HFFc6 (cell line): ENCODE data around the gene PTCD2. TPM values are rescaled to one million over a fixed set of nuclear protein-coding genes. Genes with fewer than 3 reads are reported as not detected.

Source experiments
- DNase-seq: peaks from one replicate; pipeline ENCODE4 v3.0.0-alpha.2; 2018
- H3K27ac Mint-ChIP-seq: 2 replicates; pipeline ENCODE4 v1.8.0; 2020; ENCODE audit warnings: mild to moderate bottlenecking, mixed read lengths
- H3K27me3 Mint-ChIP-seq: 2 replicates; pipeline ENCODE4 v1.8.0; 2021; ENCODE audit warnings: mild to moderate bottlenecking, moderate library complexity, mixed read lengths; ENCODE audit not compliant: insufficient read depth
- H3K36me3 Mint-ChIP-seq: 2 replicates; pipeline ENCODE4 v1.8.0; 2021; ENCODE audit warnings: low read depth, mixed read lengths
- H3K4me1 Mint-ChIP-seq: 2 replicates; pipeline ENCODE4 v1.8.0; 2020; ENCODE audit warnings: low read depth, mixed read lengths
- H3K4me3 Mint-ChIP-seq: 2 replicates; pipeline ENCODE4 v1.8.0; 2020; ENCODE audit warnings: mild to moderate bottlenecking, moderate library complexity, mixed read lengths
- H3K9me3 Mint-ChIP-seq: 2 replicates; pipeline ENCODE4 v1.8.0; 2020; ENCODE audit warnings: mild to moderate bottlenecking, mixed read lengths
- CTCF ChIP-seq: fragments of 200-600 bp; sonication (generic); IDR thresholded peaks from 2 replicates; pipeline ENCODE4 v1.5.0; 2021; ENCODE audit warnings: antibody characterized with exemption, mild to moderate bottlenecking
- total RNA-seq, 6 experiments: library from RNA; stranded (reverse); fragmentation: NEBNext Ultra II Directional; extraction: Animal tissue kit (Norgen Biotek cat#: 25700); gene quantifications; 2 replicates in 1 of 6; 3 replicates in 5 of 6; pipeline ENCODE4 v1.2.3, GENCODE V29; 2021

Gene PTCD2
- total RNA-seq, 6 experiments from 2014 or later = 10.8 to 14.4 (median 12.9) TPM

- H3K27ac Mint-ChIP-seq = no peak overlapping the region
- peaks cover 36% of the 10 kb centered on the region for H3K4me1 Mint-ChIP-seq
- no peak for DNase-seq
- no peaks in the 10 kb centered on the region for H3K9me3 Mint-ChIP-seq
- no peaks in the 10 kb centered on the region for H3K27me3 Mint-ChIP-seq
- H3K36me3 Mint-ChIP-seq = peaks cover 26% of the 10 kb centered on the region
- no peak for TF ChIP-seq CTCF
- no peak overlapping the region for H3K4me3 Mint-ChIP-seq
Measured at GRCh38 chr5:72284559-72285423, 35.4 kb upstream of the PTCD2 start.

GRCh38 chr5:72285424-72285821 is 34.8 kb upstream of the PTCD2 start:
- H3K4me1 Mint-ChIP-seq = peaks cover 39% of the 10 kb centered on the region
- TF ChIP-seq CTCF = no peak
- no peak overlapping the region for H3K4me3 Mint-ChIP-seq
- no peak for DNase-seq
- H3K9me3 Mint-ChIP-seq = no peaks in the 10 kb centered on the region
- H3K27me3 Mint-ChIP-seq = no peaks in the 10 kb centered on the region
- H3K36me3 Mint-ChIP-seq = peaks cover 27% of the 10 kb centered on the region
- no peak overlapping the region for H3K27ac Mint-ChIP-seq

GRCh38 chr5:72286798-72287197 is 33.4 kb upstream of the PTCD2 start:
- Mint-ChIP-seq H3K27ac (no peak overlapping the region), H3K36me3 (peaks cover 27% of the 10 kb centered on the region), H3K4me1 (peaks cover 32% of the 10 kb centered on the region), H3K27me3 (no peaks in the 10 kb centered on the region), H3K4me3 (no peak overlapping the region), H3K9me3 (no peaks in the 10 kb centered on the region)
- no peak for TF ChIP-seq CTCF
- no peak for DNase-seq

- no peak for TF ChIP-seq CTCF
- DNase-seq = no peak
- H3K4me1 Mint-ChIP-seq = peaks cover 10% of the 10 kb centered on the region
- peaks cover 33% of the 10 kb centered on the region for H3K36me3 Mint-ChIP-seq
- H3K4me3 Mint-ChIP-seq = no peak overlapping the region
- H3K27ac Mint-ChIP-seq = no peak overlapping the region
- no peaks in the 10 kb centered on the region for H3K27me3 Mint-ChIP-seq
- H3K9me3 Mint-ChIP-seq = no peaks in the 10 kb centered on the region
Measured at GRCh38 chr5:72288924-72289323, 31.2 kb upstream of the PTCD2 start.

- Mint-ChIP-seq H3K27ac (no peak overlapping the region), H3K27me3 (no peaks in the 10 kb centered on the region), H3K4me3 (no peak overlapping the region), H3K4me1 (peaks cover 10% of the 10 kb centered on the region; the same call in 1 of the 2 replicates), H3K36me3 (peaks cover 31% of the 10 kb centered on the region), H3K9me3 (no peaks in the 10 kb centered on the region)
- TF ChIP-seq CTCF = no peak
- no peak for DNase-seq
Measured at GRCh38 chr5:72290356-72291133, 29.6 kb upstream of the PTCD2 start.
